Measurements from ENCODE around the gene STAB2.

- TF ChIP-seq POLR2A (IDR thresholded peaks at IDR 0.05) = no peak
- TF ChIP-seq, protein P1, sequence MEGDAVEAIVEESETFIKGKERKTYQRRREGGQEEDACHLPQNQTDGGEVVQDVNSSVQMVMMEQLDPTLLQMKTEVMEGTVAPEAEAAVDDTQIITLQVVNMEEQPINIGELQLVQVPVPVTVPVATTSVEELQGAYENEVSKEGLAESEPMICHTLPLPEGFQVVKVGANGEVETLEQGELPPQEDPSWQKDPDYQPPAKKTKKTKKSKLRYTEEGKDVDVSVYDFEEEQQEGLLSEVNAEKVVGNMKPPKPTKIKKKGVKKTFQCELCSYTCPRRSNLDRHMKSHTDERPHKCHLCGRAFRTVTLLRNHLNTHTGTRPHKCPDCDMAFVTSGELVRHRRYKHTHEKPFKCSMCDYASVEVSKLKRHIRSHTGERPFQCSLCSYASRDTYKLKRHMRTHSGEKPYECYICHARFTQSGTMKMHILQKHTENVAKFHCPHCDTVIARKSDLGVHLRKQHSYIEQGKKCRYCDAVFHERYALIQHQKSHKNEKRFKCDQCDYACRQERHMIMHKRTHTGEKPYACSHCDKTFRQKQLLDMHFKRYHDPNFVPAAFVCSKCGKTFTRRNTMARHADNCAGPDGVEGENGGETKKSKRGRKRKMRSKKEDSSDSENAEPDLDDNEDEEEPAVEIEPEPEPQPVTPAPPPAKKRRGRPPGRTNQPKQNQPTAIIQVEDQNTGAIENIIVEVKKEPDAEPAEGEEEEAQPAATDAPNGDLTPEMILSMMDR (IDR thresholded peaks at IDR 0.05) = no peak
Measured at GRCh38 chr12:103542078-103542477, 45.0 kb upstream of the STAB2 start.

Measured in right lobe of liver (tissue), 4 donors.